Lung (tissue), 12 donors: ENCODE results near the gene CMBL. TPM values are rescaled to one million over a fixed set of nuclear protein-coding genes. Genes with fewer than 3 reads are reported as not detected.
"Not testable (repeated sequence)": the region's sequence is repeated elsewhere in the genome, so short reads cannot be mapped to it uniquely, and the experiment has no call there.

Experiments
- ATAC-seq: fragments of 200-7000 bp; cut with Tn5 transposase; one replicate; pipeline ENCODE4 v1.9.1; 2020; ENCODE audit warnings: moderate number of reproducible peaks; ENCODE audit not compliant: insufficient read depth, low FRiP score
- DNase-seq, 3 donors: peaks; one replicate each; pipeline ENCODE4 v3.0.0-alpha.2; 2013 to 2017
- H3K27ac ChIP-seq, 2 donors: one replicate each; pipeline ENCODE4 v1.5.1; 2013; ENCODE audit warnings: mild to moderate bottlenecking in 2 of 2, moderate library complexity in 2 of 2, control low read depth in 1 of 2, inconsistent platforms in 1 of 2, low read depth in 1 of 2, low read length in 1 of 2
- H3K27me3 ChIP-seq, 3 donors: one replicate each; pipeline ENCODE4 v1.5.1; 2013; ENCODE audit warnings: low read length in 2 of 3; ENCODE audit not compliant: control insufficient read depth in 3 of 3, insufficient read depth in 3 of 3
- H3K36me3 ChIP-seq, 4 donors: one replicate each; pipeline ENCODE4 v1.5.1; 2013; ENCODE audit warnings: low read length in 4 of 4, mild to moderate bottlenecking in 1 of 4, moderate library complexity in 1 of 4; ENCODE audit not compliant: control insufficient read depth in 4 of 4, insufficient read depth in 4 of 4
- H3K4me1 ChIP-seq, 5 donors: one replicate each; pipeline ENCODE4 v1.5.1; 2013; ENCODE audit warnings: low read length in 5 of 5, mild to moderate bottlenecking in 2 of 5, moderate library complexity in 1 of 5; ENCODE audit not compliant: control insufficient read depth in 5 of 5, insufficient read depth in 5 of 5
- H3K4me3 ChIP-seq: one replicate; pipeline ENCODE4 v1.5.1; 2013; ENCODE audit warnings: mild to moderate bottlenecking, control low read depth, moderate library complexity
- H3K9ac ChIP-seq, 2 donors: one replicate each; pipeline ENCODE4 v1.5.1; 2013; ENCODE audit warnings: low read length in 2 of 2, control low read depth in 1 of 2; ENCODE audit not compliant: insufficient read depth in 1 of 2
- H3K9me3 ChIP-seq, 4 donors: one replicate each; pipeline ENCODE4 v1.5.1; 2013; ENCODE audit warnings: low read length in 3 of 4, mild to moderate bottlenecking in 1 of 4, moderate library complexity in 1 of 4; ENCODE audit not compliant: control insufficient read depth in 4 of 4, insufficient read depth in 3 of 4
- CTCF ChIP-seq: IDR thresholded peaks from 2 replicates; pipeline ENCODE4 v1.5.1; 2012; ENCODE audit warnings: mild to moderate bottlenecking; ENCODE audit errors: control extremely low read depth, extremely low read depth
- WGBS, 2 donors: extraction: QIAGEN DNeasy Blood & Tissue Kit; methylation state at CpG; one replicate each; pipeline ENCODE4 v1.1.7; 2013; 5-methylcytosine and 5-hydroxymethylcytosine counted together
- polyA plus RNA-seq, 2 donors: library from polyadenylated mRNA; stranded (reverse); fragments of 200-250 nt; gene quantifications; one replicate each; pipeline ENCODE4 v1.2.1, GENCODE V29; 2013
- total RNA-seq, 2 donors: library from RNA; depleted of rRNA in 1 of 2; stranded (reverse); fragments of >200 nt in 1 of 2; gene quantifications; one replicate each; pipeline ENCODE4 v1.2.1, GENCODE V29; 2014 to 2021
- donor health status: control.
- donor health status: control.
- donor health status: Bipolar disorder and iron deficiency.
- donor health status: healthy.
- donor health status: DM: yes; HTN: yes; CAD: no.

The CMBL gene
- total and polyA plus RNA-seq, 4 donors = 8.1 to 15.9 (median 12.9) TPM

- no peaks in the 10 kb centered on the region for H3K27me3 ChIP-seq
- no peak overlapping the region for H3K4me3 ChIP-seq
- peaks cover 0 to 9% (median 2%) of the 10 kb centered on the region in 4 donors for H3K36me3 ChIP-seq
- 87 to 92% methylated on average over 6 of the region's 6 CpGs for WGBS, 2 donors
- no peak for TF ChIP-seq CTCF
- no peak for DNase-seq
- H3K27ac ChIP-seq = no peak overlapping the region
- no peak overlapping the region for H3K9ac ChIP-seq
- H3K4me1 ChIP-seq = peaks cover 0 to 3% (median 0%) of the 10 kb centered on the region in 5 donors
- peak; percentile 31 for ATAC-seq
- no peaks in the 10 kb centered on the region for H3K9me3 ChIP-seq
Measured at GRCh38 chr5:10286162-10286861, 21.4 kb downstream of the CMBL start.

DNA sequence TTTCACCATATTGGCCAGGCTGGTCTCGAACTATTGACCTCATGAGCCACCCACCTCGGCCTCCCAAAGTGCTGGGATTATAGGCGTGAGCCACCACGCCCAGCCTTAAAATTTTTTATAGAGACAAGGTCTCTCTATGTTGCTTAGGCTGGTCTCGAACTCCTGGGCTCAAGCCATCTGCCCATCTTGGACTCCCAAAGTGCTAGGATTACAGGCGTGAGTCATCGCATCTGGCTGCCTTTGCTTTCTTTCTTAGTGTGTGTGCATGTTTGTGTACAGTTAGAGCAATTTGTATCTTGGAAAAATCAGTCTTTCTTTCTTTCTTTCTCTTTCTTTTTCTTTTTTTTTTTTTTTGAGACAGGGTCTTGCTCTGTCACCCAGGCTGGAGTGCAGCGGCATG is 22.3 kb downstream of the CMBL start:
- not testable (repeated sequence) for DNase-seq, ATAC-seq, H3K27me3 ChIP-seq, H3K9me3 ChIP-seq, H3K4me3 ChIP-seq, H3K27ac ChIP-seq, H3K9ac ChIP-seq, H3K4me1 ChIP-seq, H3K36me3 ChIP-seq
- WGBS, 2 donors = 91 to 95% methylated on average over 8 of the region's 8 CpGs

DNA sequence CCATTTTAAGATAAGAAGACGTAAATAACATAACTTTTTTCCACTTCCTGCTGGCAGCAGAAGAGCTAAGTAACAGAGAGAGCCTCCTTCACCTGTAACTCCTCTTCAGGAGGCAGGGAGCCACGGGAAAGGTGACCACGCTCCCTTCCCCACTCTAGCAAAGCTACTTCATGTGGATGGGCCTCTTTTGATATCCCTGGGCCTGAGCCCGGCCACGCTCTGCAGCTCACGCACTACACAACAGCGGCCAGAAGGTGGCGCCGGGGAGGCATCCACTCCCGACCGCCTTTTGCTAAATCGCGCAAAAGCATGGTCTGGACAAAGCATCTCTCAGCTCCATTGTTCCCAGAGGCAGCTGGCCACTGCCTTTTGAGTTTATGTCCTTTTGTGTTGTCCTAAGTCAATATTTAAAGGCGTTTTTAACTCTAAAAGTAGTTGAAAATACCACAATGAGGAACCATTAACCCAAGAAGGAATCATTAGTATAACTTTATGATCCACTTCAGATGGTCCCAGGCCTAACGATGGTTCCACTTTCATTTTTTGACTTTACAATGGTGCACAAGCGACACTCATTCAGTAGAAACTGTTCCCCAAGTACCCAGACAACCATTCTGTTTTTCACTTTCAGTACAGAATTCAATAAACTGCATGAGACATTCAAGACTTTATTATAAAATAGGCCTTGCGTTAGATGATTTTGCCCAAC is 23.6 kb downstream of the CMBL start:
- Histone ChIP-seq H3K27me3 (no peaks in the 10 kb centered on the region), H3K36me3 (peaks cover 0 to 6% (median 0%) of the 10 kb centered on the region in 4 donors), H3K27ac (no peak overlapping the region), H3K9me3 (no peaks in the 10 kb centered on the region), H3K4me3 (no peak overlapping the region), H3K9ac (no peak overlapping the region), H3K4me1 (peaks cover 0 to 3% (median 0%) of the 10 kb centered on the region in 5 donors)
- DNase-seq = peak; percentile 88 to 90 (median 88)
- TF ChIP-seq CTCF = peak; percentile 94
- 21 to 25% methylated on average over 17 of the region's 17 CpGs for WGBS, 2 donors
- peak; percentile 81 for ATAC-seq

DNA sequence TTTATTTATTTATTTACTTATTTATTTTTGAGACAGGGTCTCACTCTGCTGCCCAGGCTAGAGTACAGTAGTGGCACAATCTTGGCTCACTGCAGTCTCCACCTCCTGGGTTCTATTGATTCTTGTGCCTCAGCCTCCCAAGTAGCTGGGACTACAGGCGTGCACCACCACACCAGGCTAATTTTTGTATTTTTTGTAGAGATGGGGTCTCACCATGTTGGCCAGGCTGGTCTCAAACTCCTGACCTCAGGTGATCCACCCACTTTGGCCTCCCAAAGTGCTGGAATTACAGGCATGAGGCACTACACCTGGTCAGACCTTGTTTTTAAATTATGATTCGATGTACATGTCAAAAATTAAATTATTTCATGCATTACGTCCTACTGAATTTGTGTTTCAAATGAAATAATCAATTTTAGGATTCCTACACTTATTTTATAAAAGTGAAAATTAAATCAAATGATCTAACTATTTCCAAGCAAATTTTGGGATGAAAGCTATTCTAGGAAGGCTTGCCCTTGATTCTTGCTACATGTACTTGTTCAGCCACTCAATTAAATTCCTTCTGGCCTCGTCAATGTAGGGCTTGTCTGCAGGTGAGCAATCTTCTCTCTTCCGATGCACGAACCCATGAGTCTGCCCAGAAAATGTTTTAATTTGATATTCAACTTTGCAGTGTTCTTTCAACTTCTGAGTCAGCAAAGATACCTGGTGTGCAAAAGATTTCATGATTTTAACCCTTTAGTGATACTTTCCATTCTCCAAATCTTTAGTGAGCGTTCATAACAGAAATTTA is 27.6 kb downstream of the CMBL start:
- no peaks in the 10 kb centered on the region for H3K36me3 ChIP-seq
- H3K9me3 ChIP-seq = no peaks in the 10 kb centered on the region
- no peaks in the 10 kb centered on the region for H3K27me3 ChIP-seq
- 78 to 96% methylated on average over 7 of the region's 7 CpGs for WGBS, 2 donors
- TF ChIP-seq CTCF = no peak
- H3K9ac ChIP-seq = no peak overlapping the region
- no peak overlapping the region for H3K27ac ChIP-seq
- H3K4me1 ChIP-seq = no peaks in the 10 kb centered on the region
- ATAC-seq = no peak
- no peak overlapping the region for H3K4me3 ChIP-seq
- no peak for DNase-seq
